ENCODE measurements around the gene ACOT7. TPM values are rescaled to one million over a fixed set of nuclear protein-coding genes. Genes with fewer than 3 reads are reported as not detected.
A peak's percentile ranks its signal among the peaks of the same experiment; 100 is the strongest.
"Not testable (repeated sequence)": the region's sequence is repeated elsewhere in the genome, so short reads cannot be mapped to it uniquely, and the experiment has no call there.

The ACOT7 gene, protein sequence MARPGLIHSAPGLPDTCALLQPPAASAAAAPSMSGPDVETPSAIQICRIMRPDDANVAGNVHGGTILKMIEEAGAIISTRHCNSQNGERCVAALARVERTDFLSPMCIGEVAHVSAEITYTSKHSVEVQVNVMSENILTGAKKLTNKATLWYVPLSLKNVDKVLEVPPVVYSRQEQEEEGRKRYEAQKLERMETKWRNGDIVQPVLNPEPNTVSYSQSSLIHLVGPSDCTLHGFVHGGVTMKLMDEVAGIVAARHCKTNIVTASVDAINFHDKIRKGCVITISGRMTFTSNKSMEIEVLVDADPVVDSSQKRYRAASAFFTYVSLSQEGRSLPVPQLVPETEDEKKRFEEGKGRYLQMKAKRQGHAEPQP
- polyA plus RNA-seq (2012; ENCODE audit: insufficient read depth, insufficient read length): 180 TPM

DNA sequence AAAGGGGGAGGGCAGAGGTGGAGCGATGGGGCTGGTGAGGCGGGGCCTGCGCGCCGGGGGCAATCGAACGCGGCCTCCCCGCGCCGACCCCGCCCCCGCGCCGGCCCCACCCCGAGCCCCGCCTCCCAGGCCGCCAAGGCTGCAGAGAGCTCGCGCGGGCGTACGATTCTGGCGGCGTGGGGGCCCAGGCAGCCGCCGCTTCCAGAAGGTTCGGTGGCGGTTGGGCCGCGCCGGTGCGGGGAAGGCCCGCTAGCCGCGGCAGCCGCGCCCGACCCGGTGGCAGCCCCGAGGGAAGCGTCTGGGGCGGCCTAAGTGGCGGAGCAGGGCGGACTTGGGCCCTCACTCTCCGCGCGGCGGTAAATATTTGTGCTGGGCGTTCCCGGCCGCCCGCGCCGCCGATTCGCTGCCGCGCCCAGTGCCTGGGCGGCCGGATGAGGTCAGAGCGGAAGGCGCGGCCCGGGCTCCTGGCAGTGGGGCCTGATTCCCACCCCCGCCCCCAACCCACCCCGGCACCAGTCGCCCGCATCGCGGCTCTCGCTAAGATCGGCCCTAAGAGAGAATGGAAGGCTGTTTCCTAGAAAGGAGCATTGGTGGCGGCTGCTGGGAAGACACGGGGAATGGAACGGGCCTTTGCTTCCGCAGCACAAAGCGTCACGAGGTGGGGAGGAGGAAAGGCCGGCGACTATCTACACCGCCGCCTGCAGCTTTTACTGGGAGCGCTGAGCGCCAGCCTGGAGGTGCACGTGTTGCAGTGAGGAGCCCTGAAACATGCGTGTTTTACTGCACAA is at the start of gene ACOT7:
TSS of gene ACOT7 (minus strand) at position 368 of the 788 bp plus-strand sequence. CDS start 368 bp downstream, outside the sequence.
- peak; percentile 83 for DNase-seq (ENCODE audit: low read depth, low spot score)
- peak within 1 kb of the TSS; percentile 77 for H3K4me3 ChIP-seq (ENCODE audit: low read length)

DNA sequence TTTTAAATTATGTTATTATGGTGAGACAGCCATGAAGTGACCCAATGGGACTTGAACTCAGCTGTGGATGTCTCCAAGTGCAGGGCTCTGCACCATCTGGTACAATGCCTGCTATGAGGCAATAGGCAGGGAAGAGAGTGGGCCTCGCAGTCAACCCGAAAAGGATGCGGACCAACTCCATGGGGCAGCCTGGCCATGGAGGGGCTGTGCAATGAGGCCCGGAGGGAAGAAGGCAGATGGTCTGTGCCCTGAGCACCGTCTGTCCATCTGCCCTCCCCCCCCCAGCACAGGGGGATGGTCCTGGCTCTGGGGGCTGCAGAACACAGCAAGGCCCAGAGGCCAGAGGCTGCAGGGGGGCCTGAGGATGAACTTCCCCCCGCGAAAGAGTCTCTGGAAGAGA is 48.0 kb upstream of the ACOT7 start:
- H3K4me3 ChIP-seq (ENCODE audit: low read length): no peak overlapping the region
- DNase-seq (ENCODE audit: low read depth, low spot score): no peak

DNA sequence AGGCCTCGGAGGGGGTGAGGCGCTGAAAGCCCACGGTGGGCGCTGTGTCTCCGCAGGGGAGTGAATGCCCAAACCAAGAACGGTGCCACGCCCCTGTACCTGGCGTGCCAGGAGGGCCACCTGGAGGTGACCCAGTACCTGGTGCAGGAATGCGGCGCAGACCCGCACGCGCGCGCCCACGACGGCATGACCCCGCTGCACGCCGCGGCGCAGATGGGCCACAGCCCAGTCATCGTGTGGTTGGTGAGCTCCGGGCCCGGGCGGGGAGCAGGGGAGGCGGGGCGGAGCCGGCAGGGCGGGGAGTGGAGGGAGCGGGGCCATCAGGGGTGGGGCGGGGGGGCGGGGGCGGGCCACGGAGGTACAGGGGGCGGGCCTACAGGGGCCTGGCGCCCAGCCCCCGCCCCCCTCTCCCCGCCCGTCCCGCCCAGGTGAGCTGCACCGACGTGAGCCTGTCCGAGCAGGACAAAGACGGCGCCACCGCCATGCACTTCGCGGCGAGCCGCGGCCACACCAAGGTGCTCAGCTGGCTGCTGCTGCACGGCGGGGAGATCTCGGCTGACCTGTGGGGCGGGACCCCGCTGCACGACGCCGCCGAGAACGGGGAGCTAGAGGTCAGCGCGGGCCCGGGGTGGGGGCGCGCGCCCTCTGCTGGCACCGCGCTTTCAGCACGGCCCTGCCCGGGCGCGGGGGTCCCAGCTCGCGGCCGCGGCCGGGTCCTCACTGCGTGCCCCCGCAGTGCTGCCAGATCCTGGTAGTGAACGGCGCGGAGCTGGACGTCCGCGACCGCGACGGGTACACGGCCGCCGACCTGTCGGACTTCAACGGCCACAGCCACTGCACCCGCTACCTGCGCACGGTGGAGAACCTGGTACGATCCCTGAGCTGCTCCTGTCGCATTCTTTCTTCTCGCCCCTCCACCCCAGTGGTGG is 46.9 kb upstream of the ACOT7 start:
- H3K4me3 ChIP-seq (ENCODE audit: low read length): peak overlapping the region; percentile 20
- DNase-seq (ENCODE audit: low read depth, low spot score): peak; percentile 14

DNA sequence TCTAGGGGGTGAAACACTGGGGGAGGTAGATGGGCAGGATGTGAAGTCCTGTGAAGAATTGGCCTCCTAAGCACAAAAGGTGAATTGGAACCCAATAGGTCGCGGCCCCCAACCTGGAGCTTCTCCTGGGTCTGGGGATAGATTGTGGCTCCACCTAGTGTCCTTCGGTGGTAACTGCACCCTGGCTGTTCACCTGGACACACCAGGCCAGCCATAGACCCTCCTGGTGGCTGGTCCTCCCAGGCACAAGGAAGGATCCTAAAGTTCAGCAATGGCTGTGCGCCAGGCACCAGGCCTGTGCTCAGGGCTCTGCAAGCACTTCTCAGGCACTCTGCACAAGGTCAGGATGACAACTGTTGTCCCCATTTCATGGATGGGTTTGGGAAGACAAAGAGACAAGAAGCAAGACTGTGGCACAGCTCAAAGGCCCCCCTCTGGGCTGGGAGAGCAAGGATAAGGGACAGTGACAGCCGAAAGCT is 44.5 kb upstream of the ACOT7 start:
- no peak overlapping the region for H3K4me3 ChIP-seq (ENCODE audit: low read length)
- peak; percentile 48 for DNase-seq (ENCODE audit: low read depth, low spot score)

DNA sequence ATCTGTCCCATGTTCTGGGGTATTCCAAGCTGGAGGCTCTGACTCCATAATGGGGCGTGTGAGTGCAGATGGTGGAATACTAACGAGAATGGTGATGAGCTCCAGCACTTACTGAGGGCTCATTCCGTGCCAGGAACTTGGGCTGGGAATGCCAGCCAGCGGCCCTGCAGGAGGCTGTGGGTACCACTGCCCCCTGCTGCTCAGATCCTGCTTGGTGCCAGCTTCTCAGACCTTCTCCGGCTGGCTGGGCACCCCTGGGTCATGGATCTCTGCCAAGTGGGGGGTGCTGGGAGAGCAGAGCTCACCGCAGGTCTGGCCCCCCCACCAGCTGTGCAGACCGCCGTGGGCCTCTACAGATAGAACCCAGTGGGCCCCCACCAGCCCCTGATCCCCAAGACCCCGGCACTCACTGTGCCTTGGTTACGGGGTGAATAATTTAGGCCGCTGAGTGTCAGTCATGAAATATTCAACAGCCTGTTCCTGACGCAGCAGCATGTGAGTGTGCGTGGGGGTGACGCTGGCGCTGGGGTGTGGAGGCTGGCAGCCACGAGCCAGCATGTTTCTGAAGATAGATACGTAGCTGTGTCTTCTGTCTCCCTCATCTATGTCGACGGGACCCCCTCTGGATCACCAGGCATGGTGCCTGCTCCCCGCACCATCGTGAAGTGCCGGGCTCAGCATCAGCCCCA is 43.6 kb upstream of the ACOT7 start:
- not testable (repeated sequence) for DNase-seq (ENCODE audit: low read depth, low spot score); H3K4me3 ChIP-seq (ENCODE audit: low read length)

DNA sequence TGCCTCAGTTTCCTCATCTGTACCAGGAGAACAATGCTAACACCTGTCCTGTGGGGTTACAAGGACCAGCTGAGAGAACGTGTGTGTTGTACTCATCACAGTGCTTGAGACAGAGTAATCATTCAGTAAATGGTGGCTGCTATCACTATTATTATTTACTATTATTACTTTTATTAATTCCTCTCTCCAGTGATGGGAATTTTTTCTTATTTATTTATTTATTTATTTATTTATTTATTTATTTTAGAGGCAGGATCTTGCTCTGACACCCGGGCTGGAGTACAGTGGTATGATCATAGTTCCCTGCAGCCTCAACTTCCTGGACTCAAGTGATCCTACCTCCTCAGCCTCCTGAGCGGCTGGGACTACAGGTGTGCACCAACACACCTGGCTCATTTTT is 42.7 kb upstream of the ACOT7 start:
- not testable (repeated sequence) for H3K4me3 ChIP-seq (ENCODE audit: low read length); DNase-seq (ENCODE audit: low read depth, low spot score)

DNA sequence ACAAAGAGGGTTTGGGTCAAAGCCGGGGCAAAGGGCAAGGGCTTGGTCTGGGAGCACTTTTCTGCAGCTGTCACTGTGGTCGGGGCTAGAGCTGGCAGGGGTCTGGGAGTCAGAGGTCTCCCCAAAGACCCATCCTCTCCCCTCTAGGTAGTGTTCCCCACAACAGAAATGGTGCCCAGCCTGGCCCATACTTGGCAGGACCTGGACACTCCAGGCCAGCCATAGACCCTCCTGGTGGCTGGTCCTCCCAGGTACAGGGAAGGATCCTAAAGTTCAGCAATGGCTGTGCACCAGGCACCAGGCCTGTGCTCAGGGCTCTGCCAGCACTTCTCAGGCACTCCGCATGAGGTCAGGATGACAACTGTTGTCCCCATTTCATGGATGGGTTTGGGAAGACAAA is 42.0 kb upstream of the ACOT7 start:
- no peak overlapping the region for H3K4me3 ChIP-seq (ENCODE audit: low read length)
- DNase-seq (ENCODE audit: low read depth, low spot score): no peak

DNA sequence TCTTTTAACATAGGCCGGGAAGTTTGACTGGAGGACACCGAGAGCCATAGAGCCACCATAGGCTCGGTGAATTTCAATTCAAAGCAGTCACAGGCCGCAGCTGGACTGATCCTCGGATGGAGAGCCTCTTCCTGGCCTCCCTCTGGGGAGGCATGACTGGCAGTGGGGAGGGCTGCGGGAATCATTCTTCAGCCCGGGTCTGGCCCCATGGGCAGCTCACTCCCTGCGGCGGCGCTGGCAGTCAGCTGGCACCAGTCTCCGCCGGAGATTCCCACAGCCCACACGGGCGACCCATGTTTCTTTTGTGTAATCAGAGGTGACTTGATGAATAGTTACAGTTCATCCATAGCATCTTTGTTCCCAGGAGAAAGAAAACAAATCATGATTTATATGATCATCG is 41.6 kb upstream of the ACOT7 start:
- H3K4me3 ChIP-seq (ENCODE audit: low read length): no peak overlapping the region
- DNase-seq (ENCODE audit: low read depth, low spot score): no peak

DNA sequence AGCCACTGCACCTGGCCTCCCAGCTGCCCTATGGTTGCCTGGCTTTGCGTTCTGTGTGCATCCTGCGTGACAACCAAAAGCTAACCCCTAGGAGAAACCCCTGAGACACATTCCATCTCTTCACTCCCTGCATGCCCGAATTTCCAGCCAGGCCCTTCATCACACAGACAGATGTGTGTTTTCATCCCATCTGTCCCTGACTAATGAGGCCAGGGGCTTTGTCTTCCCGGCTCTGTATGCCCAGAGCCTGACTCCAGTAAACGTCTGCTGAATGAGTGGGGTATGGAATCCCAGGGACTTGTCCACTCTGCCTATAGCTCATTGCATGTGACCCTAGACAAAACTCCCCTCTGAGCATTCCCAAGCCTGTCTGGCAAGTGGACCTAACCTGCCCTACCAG is 40.6 kb upstream of the ACOT7 start:
- DNase-seq (ENCODE audit: low read depth, low spot score): no peak
- H3K4me3 ChIP-seq (ENCODE audit: low read length): no peak overlapping the region

DNA sequence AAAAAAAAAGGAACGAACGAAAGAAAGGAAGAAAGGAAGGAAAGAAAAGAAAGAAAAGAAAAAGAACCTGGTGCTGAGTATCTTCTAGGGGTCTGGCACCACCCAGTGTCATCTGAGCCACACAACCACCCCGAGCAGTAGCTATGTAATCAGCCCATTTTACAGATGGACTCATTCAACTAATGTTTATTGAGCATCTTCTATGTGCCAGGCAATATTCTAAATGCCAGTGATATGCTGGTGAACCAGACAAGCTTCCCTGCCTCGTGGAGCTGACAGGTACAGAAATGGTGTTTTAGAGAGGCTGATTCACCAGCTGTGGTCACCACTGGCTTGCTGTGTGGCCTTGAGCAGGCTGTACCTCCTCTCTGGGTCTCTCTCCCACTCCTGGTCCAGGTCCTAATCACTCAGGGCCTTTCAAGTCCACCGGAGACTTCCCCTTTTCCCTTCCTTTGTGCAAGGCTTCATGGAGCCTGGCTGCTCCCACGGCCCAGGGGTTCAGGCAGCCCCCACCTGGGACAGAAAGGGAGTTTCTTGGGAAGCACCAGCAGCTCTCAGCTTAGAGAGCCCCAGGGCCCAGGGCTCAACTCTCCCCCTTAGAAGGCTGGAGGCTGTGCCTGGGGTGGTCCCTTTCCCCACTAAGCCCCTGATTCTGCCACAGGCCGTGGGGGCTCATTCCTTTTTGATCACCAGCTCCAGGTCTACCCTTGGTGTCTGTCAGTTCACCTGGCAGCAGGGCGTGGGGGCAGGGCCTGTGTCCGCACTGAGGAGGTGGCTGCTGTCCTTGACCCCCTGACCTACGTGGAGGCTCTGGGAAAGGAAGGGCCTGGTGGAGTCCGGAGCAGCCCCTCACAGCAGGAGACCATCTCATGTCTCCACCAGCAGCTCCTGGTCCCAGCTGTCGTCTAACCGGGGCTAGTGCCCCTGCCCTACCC is 38.3 kb upstream of the ACOT7 start:
- H3K4me3 ChIP-seq (ENCODE audit: low read length); DNase-seq (ENCODE audit: low read depth, low spot score): not testable (repeated sequence)

DNA sequence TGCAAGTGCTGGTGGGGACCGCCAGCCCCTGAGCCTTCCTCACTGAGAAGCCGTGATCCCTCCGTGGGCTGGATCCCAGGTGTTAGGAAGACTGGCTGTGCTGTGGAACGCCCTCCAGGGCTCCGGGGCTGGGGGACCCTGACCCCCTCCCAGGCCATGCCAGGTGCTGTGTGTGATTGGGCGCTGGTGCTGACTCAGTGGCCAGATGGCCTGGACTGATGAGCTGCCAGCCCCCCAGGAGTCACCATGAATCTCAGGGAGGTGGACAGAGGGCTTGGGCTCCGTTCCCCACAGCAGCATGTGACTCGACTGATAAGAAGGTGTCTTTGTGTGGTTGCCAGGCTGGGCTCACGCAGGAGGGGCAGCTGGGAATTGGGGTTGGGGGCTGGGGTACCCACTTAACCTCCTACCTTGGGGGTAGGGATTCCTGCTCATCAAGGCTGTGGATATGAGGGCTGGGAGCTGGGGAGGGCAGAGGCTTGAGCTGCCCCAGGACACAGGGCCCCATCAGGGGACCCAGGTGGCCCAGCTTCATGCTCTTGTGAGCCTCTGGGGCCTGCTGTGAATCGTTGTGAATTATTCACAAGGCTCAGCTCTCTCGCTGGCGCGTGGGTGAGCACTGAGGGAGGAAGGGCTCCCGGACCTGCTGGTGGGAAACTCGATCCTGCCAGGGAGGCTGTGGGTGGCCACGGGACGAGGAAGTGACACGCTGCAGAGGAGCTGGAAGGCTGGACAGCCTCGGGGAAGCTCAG is 36.3 kb upstream of the ACOT7 start:
- H3K4me3 ChIP-seq (ENCODE audit: low read length); DNase-seq (ENCODE audit: low read depth, low spot score): not testable (repeated sequence)

DNA sequence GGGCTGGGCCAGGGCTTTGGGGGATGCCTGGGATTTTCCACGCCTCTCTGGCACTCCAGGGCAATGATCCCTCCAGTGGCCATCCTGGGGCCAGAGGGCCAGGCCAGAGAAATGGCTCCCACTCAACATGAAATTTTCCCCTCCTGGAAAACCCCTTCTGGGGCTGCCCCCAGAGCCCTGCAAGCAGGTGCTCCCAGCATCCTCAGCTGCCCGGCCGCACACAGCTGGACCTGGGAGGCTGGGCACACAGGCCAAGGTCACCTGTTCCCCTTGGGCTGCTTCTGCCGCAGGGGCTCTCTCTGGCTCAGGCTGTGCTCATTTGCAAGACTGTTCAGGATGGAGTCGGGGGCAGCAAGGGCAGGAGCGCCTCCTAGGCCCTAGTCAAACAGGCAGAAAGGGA is 34.9 kb upstream of the ACOT7 start:
- H3K4me3 ChIP-seq (ENCODE audit: low read length): not testable (repeated sequence)

DNA sequence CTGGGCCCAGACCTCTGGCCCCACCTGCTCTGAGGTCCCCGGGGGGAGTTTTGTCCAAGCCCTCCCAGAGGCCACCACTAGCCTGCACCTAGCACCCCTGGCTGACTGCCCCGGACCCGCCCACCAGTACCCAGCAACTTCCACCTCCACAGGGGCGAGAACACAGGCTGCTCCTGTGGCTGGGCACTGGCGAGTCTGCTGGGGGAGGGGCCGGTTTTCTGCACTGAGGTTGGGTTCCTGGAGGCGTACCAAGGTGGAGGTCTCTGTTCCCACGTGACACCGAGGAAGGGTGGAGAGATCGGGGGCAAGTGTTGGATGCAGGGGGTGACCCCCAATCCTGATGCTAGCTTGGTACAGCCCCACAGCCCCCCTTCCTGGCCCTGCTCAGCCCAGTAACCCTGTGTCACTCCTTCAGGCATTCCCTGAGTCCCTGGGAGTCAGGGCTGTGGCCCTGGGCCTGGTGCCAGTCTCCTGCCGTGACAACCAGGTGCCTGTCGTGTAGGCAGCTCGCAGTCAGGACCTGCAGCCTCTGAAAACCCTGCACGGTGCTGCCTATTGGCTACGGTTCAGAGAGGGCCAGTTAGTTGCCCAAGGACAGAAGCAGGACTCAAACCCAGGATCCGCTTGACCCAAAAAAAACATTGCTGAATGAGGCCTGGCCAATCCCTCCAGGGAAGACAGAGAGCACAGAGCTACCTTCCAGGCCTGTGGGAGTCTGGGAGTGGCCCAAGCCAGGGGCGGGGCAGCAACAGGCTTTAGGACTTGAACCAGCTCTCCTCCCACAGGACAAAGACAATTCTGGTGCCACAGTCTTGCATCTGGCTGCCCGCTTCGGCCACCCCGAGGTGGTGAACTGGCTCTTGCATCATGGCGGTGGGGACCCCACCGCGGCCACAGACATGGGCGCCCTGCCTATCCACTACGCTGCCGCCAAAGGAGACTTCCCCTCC is 34.1 kb upstream of the ACOT7 start:
- no peak overlapping the region for H3K4me3 ChIP-seq (ENCODE audit: low read length)
- no peak for DNase-seq (ENCODE audit: low read depth, low spot score)

More for the DNA sequence above, 34.9 kb upstream of the ACOT7 start:
- DNase-seq (ENCODE audit: low read depth, low spot score): not testable (repeated sequence)

DNA sequence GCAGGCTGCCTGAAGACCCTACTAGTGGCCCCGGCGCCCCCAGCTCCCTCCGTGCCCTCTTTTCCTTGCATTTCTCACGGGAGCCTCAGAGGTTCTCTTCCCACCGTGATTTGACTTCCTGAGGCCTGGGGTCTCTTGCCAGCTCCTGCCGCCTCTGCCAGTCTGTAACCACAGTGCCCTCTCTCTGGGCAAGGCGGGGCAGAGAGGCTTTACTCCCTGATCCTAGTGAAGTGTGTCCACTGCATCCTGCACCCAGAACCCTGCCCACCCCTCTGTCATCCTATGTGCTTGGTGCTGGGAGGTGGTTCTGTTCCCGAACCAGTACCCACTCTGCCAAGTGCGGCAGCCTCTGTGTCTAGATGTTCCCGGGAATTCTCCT is 33.4 kb upstream of the ACOT7 start:
- no peak overlapping the region for H3K4me3 ChIP-seq (ENCODE audit: low read length)
- DNase-seq (ENCODE audit: low read depth, low spot score): no peak

DNA sequence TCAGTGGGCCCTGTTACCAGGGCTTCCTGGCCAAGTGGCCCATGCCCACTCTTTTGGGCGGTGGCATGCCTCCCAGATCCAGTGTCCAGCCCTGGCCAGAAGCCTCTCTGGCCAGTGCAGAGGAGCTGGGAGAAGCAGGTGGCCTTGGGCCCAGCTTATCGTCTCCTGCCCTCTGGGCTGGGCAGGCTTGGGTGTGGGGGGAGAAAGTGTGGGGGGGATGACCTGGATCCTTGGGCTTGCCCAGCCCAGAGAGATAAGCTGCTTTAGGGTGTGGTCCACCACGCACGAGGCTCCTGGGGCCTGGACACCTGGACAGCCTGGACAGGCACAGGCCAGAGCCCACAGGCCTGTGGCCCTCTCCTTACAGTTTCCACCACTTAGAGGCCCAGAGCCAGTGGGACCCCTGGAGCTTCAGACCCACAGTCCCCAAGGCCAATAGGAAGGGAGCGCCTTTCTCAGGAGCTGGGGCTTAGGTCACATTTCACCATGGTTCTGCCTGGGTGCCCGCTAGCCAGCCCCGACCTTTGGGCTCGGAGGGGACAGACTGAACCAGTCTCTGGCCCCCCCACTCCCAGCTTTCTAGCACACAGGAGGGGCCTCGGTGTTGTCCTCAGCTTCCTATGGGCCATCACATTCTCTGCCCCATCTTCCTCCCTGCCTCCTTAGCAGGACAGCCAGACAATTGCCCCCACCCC is 32.9 kb upstream of the ACOT7 start:
- DNase-seq (ENCODE audit: low read depth, low spot score): no peak
- no peak overlapping the region for H3K4me3 ChIP-seq (ENCODE audit: low read length)
